Activated CD8-positive, alpha-beta memory T cell treated with anti-CD3 and anti-CD28 coated beads for 24 hours (primary cell): ENCODE measurements around the gene COL5A1.
A peak's percentile ranks its signal among the peaks of the same experiment; 100 is the strongest.

ENCODE experiments used
- DNase-seq: peaks from one replicate; pipeline ENCODE4 v3.0.0-alpha.2; 2020

Gene COL5A1

GRCh38 chr9:134867917-134868750 lies 226.5 kb downstream of the COL5A1 start:
- no peak for DNase-seq

GRCh38 chr9:134868751-134869553 lies 227.3 kb downstream of the COL5A1 start:
- DNase-seq: no peak

- DNase-seq: no peak
Observed at GRCh38 chr9:134869554-134870300, 228.1 kb downstream of the COL5A1 start.

GRCh38 chr9:134870301-134870694 lies 228.7 kb downstream of the COL5A1 start:
- no peak for DNase-seq

GRCh38 chr9:134870746-134871662 lies 229.4 kb downstream of the COL5A1 start:
- DNase-seq: no peak

GRCh38 chr9:134871697-134872340 lies 230.2 kb downstream of the COL5A1 start:
- DNase-seq: no peak

- no peak for DNase-seq
Observed at GRCh38 chr9:134872482-134873231, 231.1 kb downstream of the COL5A1 start.

GRCh38 chr9:134875371-134875770 lies 233.8 kb downstream of the COL5A1 start:
- DNase-seq: no peak

GRCh38 chr9:134877541-134877940 lies 235.9 kb downstream of the COL5A1 start:
- DNase-seq: peak; percentile 40

GRCh38 chr9:134879664-134880483 lies 238.3 kb downstream of the COL5A1 start:
- peak; percentile 46 for DNase-seq

- DNase-seq: peak; percentile 21
Observed at GRCh38 chr9:134880484-134881312, 239.1 kb downstream of the COL5A1 start, which contains the start of gene FCN2. FCN2 (plus strand) TSS chr9:134880810; CDS start chr9:134880822, 12 bp downstream.

GRCh38 chr9:134881313-134881670 lies 239.7 kb downstream of the COL5A1 start:
- peak; percentile 40 for DNase-seq

GRCh38 chr9:134882204-134882785 lies 240.7 kb downstream of the COL5A1 start:
- peak; percentile 45 for DNase-seq

- peak; percentile 38 for DNase-seq
Observed at GRCh38 chr9:134883040-134883782, 241.6 kb downstream of the COL5A1 start.

GRCh38 chr9:134884492-134884891 lies 242.9 kb downstream of the COL5A1 start:
- DNase-seq: no peak

- peak; percentile 41 for DNase-seq
Observed at GRCh38 chr9:134885001-134885678, 243.5 kb downstream of the COL5A1 start.
